HG03460 (cell line): Measurements from ENCODE around the gene CDK4.

Experiments used
- ATAC-seq: cut with Tn5 transposase; IDR thresholded peaks from one replicate; pipeline ENCODE4 v1.9.1; 2021; ENCODE audit not compliant: unreplicated experiment

CDK4 gene

GRCh38 chr12:57772429-57773322 is 20.6 kb upstream of the CDK4 start, which contains the start of gene EEF1AKMT3:
EEF1AKMT3 (plus strand) TSS chr12:57772614; CDS start chr12:57772725, 111 bp downstream.
- peak; percentile 37 for ATAC-seq

DNA sequence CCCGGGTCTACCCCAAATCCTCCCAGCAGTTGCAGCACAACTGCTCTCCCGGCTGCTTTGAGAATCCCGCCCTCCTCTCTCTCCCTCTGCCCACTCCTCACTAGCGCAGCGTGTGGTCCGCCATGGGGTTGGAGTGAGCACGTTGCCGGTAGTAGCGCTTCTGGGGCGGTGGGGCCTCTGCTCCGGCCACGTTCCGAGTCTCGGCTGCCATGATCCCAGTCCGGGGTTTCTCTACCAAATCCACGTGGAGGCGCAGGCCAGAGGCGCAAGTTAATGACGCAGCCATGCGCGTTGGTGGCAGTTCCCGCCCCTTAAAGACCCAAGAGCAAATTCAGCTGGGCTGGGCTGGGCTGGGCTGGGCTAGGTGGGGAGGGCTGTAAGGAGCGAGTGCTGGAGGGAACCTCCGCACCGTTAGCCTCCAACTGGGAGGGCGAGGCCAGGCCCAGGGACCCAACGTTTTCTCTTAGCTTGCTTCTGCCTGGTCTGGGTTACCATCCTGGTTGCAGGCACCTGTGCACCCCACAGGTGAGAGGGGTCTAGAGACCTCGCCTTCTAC is 19.8 kb upstream of the CDK4 start, which contains the start of gene METTL1:
Gene METTL1 (minus strand): TSS at position 233 of the 556 bp plus-strand sequence. CDS start 22 bp downstream, at position 211.
- peak; percentile 77 for ATAC-seq

DNA sequence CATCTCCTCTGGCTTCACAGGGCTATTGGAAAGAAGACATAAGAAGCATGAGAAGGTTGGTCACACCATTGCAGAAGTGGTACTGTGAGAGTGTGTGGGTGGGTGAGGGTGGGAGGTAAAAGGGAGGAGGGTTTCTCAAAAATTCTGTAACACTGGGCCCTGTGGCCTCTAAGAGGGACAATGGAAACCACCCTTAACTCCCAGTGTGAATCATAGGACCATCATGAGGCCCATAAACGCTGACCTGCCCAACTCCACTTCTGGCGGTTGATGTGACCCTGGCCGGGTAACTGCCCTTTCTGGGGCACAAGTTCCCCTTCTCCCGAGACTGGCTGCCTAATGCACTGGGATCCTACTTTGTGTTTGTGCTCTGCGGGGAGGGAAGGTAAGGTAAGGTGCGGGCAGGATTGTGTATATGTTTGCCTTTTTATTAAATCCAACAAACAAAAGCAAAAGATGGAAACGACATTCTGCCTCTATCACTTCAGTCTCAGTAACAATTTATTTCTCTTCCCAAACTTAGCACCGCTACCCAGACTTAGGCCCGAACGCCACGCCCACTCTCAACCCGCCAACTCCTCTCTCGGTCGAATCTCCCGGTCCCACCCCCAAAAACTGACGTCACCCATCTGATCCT is 19.2 kb upstream of the CDK4 start:
- ATAC-seq: peak; percentile 75

DNA sequence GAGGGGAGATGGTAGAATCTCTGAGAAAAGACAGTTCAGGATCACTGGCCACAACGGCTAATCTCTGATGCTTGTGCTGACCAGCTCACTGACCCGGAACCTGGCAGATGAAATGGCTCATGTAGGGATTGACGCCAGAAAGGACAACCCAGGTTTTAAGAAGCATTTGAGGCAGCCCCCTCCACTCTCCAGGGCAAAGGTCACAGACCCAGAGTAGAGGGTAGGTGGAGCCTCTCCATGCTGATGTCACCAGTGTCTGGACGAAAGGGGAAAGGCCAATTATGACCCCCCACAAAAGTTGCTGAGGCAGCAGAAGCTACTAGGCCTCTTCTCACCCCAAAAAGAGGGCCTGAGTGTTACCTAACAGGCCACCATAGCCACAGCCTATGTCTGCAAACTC is 18.6 kb upstream of the CDK4 start:
- ATAC-seq: no peak

- no peak for ATAC-seq
These were observed 17.5 kb upstream of the CDK4 start for GRCh38 chr12:57769594-57769993.

DNA sequence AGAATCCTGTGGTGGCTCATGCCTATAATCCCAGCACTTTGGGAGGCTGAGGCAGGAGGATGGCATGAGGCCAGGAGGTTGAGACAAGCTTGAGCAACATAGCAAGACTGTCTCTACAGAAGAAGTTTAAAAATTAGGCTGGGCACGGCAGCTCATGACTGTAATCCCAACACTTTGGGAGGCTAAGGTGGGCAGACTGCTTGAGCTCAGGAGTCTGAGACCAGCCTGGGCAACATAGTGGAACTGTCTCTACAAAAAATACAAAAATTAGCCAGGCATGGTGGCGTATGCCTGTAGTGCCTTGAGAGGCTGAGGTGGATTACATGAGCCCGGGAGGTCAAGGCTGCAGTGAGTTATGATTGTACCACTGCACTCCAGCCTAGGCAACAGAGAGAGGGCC is 15.8 kb upstream of the CDK4 start:
- ATAC-seq: no peak

- ATAC-seq: no peak
These were observed 15.2 kb upstream of the CDK4 start for GRCh38 chr12:57767305-57767698.

DNA sequence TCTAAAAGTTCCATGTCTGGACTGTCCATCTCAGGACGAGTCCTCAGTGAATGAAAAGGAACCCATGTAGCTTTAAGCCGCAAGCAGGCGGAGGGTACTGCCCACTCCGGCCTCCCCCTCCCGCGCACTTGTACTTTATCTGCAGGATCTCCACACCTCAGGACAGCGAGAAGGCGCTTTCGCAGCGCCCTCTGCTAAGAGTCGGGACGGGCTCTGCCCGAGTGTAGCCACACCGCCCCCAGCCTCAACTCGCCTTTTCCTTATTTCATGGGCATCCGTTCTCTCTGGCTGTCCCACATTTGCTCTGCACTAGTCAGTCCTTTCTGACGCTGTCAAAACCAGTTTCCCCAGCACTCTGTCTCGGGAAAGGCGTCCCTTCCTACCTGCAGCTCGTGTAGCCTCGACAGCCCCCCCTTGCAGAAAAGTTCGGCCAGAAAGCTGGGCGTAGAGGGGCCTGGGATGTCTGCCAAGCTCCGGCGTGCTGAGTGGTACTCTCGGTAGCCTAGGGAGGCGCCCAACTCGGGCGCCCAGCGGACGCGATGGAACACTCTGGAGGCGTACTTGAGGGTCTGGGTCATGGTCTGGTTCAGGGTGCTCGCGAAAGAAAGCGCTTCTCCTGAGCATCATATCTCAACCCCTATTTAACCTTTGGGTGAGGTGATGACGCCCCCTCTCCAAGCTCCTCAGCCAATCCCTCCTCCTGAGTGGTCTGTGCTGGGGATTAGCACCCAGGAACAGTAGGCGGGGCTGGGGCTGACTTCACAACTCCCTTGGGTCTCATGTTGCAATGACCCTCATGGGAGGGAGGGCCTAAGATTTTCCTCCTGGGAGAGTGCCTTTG is 14.6 kb upstream of the CDK4 start, which contains the start of gene CYP27B1:
Gene CYP27B1 (minus strand): TSS at position 615 of the 841 bp plus-strand sequence. CDS start 37 bp downstream, at position 578.
- ATAC-seq: no peak

- no peak for ATAC-seq
These were observed 13.8 kb upstream of the CDK4 start for GRCh38 chr12:57765698-57766463.

DNA sequence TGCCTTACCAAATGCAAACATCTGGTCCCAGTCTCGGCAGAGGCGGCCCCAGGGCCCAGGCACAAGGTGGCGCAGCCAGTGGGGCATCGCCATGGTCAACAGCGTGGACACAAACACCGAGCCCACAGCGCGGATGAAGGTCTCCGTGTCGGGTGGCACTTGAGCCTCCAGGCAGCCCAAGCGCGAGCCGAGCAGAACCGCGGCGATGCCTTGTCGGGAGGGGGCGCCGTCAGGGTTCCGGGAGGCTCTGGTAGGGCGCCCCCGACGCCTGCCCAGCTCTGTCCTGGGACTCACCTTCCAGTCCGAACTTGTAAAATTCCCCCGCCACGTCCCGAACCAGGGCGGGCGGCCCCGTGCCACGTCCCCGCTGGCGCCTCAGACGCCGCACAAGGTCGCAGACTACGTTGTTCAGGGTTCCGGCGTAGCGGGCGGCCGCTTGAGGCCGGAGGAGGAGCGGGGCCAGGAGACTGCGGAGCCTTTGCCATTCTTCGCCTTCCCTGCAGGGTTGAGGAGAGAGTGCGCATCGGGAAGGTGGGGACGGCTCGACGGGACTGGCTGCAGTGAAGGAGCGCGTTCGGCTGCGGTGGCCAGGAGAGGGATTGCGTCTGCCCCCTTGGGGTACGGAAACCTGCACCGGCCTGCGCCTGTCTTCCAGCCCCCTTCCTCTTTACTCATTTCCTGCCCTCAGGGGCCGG is 13.0 kb upstream of the CDK4 start:
- ATAC-seq: no peak

DNA sequence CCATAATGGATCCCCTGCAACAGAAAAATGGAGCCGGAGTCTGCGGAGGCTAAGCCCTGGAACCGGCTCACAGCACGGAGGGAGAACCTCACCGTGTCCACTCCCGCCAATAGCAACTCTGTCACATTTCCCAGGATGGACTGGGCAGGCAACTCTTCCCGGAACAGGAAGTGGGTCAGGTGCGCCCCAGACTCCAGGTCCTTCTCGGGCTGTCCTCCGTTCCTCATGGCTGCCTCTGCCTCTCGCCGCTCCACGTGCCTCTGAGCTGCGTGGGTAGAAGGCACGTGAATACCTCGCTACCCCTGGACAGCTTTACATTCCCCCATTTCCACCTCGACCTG is 12.5 kb upstream of the CDK4 start:
- ATAC-seq: no peak

GRCh38 chr12:57763881-57764661 is 12.0 kb upstream of the CDK4 start:
- no peak for ATAC-seq

GRCh38 chr12:57762463-57762862 is 10.4 kb upstream of the CDK4 start:
- ATAC-seq: no peak

GRCh38 chr12:57761391-57761998 is 9.4 kb upstream of the CDK4 start:
- no peak for ATAC-seq

- no peak for ATAC-seq
These were observed 8.4 kb upstream of the CDK4 start for GRCh38 chr12:57760347-57760982.

- ATAC-seq: no peak
These were observed 7.4 kb upstream of the CDK4 start for GRCh38 chr12:57759360-57759980.

DNA sequence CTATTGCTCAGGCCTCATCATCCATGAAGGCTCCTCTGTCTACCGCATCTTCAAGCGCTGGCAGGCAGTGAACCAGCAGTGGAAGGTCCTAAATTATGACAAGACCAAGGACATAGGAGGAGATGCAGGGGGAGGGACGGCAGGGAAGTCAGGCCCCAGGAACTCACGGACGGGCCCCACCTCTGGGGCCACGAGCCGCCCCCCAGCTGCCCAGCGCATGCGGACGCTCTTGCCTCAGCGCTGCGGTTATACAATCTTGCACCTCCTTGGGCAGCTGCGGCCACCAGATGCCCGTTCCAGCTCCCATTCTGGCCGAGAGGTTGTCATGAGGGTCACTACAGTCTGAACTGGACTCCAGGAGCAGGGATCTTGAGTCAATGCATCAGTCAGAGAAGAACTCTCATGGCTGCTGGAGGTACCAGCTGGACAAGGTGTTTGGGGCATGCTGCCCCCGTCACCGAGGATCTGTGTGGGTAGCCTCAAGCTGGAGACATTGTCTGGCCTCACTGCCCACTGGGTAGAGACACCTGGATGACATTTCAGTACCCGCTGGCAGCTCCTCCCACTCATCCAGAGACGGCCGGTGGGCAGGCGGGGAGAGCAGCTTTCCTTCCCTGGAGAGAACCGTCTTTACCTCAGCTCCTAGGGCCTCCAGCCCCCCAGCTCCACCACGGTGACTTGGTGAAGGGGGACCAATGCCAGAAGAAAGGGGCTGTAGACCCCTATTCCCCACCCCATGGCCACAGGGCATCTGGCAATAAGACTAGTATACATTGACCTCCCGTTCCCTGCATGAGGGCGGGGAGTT is 6.6 kb upstream of the CDK4 start:
- ATAC-seq: no peak
